HG03439 (cell line): ENCODE measurements around the gene RNF166.
"Not testable (repeated sequence)": the region's sequence is repeated elsewhere in the genome, so short reads cannot be mapped to it uniquely, and the experiment has no call there.

Source experiments
- ATAC-seq: cut with Tn5 transposase; IDR thresholded peaks from one replicate; pipeline ENCODE4 v1.9.1; 2021; ENCODE audit warnings: mild to moderate bottlenecking, moderate library complexity; ENCODE audit not compliant: unreplicated experiment

RNF166 gene

GRCh38 chr16:88680554-88681083 lies 25.6 kb downstream of the RNF166 start:
- no peak for ATAC-seq

- ATAC-seq: no peak
Measured at GRCh38 chr16:88678224-88678979, 27.8 kb downstream of the RNF166 start.

DNA sequence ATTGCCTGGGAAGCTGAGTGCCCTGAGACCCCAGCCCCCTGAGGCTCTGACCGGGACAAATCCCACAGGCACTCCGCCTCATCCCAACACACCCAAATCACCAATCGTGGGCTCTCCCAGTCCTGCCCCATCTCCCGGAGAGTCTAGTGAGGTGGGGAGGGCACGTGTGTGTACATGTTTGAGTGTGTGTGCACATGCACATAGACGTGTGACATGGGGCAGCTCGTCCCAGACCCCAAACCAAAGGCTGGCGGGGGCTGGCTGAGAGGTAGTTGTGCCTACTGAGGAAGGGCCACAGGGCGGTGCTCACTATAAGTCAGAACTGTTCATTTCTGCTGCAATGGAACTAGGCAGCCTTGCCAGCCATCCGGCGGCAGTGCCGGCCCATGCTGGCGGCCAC lies 28.5 kb downstream of the RNF166 start:
- ATAC-seq: no peak

DNA sequence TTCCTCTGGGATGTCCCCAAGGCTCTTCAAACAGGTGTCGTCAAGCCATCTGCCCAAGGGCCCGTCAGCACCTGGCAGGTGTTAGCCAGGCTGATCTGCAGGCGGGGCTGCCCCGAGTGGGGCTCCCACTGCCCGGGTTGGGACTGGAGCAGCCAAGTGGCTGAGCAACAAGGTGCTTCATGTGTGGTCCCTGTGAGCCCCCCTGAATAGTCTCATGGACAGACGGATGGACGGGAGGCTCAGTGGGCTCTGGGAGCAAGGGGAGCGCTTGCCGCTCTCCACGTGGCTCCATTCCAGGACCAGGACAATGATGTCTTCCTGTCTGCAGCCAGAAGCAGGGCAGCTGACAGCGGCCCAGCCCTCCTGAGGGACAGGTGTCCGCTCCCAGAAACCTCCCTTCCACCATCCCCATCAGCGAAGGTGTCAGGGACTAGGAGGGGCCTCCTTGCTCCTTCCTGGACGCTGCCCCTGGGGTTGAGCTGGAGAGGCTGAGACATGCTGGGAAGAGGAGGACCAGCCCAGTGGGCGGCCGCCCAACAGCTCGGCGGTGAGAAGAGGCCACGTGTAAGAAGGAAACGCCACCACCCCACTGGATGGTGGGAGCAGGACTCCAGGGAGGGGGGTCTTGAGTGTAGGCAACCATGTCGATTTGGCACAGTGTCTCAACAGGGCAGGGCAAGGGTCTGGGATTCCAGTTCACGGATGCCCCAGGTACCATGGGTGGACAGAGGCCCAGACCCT lies 29.5 kb downstream of the RNF166 start:
- no peak for ATAC-seq

- ATAC-seq: no peak
Measured at GRCh38 chr16:88673716-88674379, 32.4 kb downstream of the RNF166 start.

- no peak for ATAC-seq
Measured at GRCh38 chr16:88672776-88673175, 33.4 kb downstream of the RNF166 start.

- ATAC-seq: no peak
Measured at GRCh38 chr16:88671806-88672205, 34.4 kb downstream of the RNF166 start.

DNA sequence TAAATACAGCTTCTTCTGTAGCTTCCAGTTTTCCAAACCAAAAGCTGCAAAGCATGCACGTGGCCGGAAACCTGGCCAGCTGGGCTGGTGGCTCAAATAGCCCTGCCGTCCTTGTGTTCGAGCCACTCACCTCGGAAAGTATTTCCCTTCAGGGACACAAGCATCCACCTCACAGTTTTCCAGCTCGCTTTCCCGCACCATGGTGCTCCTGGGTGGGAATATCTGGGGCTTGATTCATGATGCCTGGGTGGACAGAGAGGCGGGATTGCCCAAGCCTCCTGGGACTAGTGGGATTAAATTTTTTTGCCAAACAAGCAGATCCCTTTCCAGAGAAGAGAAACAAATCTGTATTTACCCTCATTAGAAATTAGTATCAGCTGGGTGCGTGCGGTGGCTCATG lies 36.2 kb downstream of the RNF166 start:
- no peak for ATAC-seq

- ATAC-seq: not testable (repeated sequence)
Measured at GRCh38 chr16:88669493-88669892, 36.7 kb downstream of the RNF166 start.

GRCh38 chr16:88667461-88667860 lies 38.7 kb downstream of the RNF166 start:
- no peak for ATAC-seq

DNA sequence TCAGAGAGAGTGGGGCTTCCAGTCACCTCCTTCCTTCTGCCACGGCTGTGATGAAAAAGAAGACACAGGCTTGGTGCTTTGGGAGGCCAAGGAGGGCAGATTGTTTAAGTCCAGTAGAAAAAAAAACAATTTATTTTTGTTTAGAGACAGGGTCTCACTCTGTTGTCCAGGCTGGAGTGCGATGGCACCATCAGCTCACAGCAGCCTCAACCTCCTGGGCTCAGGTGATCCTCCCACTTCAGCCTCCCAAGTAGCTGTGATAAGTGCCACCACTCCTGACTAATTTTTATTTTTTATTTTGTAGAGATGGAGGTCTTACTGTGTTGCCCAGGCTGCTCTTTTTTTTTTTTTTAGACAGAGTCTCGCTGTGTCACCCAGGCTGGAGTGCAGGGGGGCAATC lies 40.6 kb downstream of the RNF166 start:
- no peak for ATAC-seq

GRCh38 chr16:88665148-88665547 lies 41.1 kb downstream of the RNF166 start:
- ATAC-seq: no peak

- ATAC-seq: peak; percentile 93
Measured at GRCh38 chr16:88662843-88663606, 43.2 kb downstream of the RNF166 start, which contains the start of gene MVD. MVD (minus strand) TSS chr16:88663091; CDS start chr16:88663080, 11 bp downstream.

DNA sequence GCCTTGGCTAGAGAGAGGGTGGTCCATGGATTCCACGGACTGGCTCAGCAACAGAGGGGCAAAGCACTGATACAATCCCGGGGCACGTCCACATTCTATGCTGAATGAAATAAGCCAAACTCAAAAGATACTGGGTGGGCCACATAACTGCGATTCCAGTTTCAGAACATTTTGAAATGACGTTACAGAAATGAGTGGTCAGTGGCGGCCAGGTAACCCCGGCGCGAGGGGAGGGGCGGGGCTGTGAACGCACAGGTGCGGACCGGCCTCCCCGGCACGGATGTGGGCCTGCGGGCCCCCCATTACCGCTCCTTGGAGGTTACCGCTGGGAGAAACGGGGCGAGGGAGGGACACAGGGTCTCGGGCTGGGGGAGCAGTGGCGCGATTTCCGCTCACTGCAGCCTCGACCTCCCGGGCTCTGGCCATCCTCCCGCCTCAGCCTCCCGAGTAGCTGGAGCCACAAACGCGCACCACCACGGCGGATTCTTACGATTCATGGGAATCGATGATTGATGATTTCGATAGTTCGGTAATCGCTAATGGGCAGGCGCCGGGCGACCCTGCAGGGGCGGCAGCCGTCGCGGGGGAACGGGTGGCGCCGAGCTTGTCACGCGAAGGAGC lies 43.9 kb downstream of the RNF166 start:
- ATAC-seq: no peak

GRCh38 chr16:88661468-88661867 lies 44.7 kb downstream of the RNF166 start:
- ATAC-seq: no peak

- ATAC-seq: no peak
Measured at GRCh38 chr16:88659160-88659559, 47.0 kb downstream of the RNF166 start.

DNA sequence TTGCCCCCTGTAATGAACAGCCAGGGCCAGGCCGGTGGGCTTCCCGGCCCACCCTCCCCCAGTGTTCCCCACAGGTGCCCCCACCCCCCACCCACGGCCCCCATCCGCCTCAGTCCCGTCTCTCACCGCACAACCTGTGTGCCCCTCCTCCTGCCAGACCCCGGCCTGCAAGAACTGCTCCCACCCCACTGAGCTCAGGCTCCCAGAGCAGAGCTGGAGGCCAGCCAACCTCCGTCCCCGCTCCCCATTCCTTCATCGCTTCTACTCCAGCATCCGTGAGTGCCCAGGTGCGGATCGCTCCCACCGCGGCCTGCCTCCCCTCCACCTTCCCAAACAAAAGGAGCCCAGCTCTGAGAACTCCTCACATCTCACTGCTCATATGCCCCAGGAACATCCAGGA lies 47.5 kb downstream of the RNF166 start:
- ATAC-seq: no peak

- ATAC-seq: no peak
Measured at GRCh38 chr16:88657371-88657770, 48.8 kb downstream of the RNF166 start.

- no peak for ATAC-seq
Measured at GRCh38 chr16:88656291-88656980, 49.8 kb downstream of the RNF166 start.
